ENCODE data around the gene CGB8.
A peak's percentile ranks its signal among the peaks of the same experiment; 100 is the strongest.
"Not testable (repeated sequence)": the region's sequence is repeated elsewhere in the genome, so short reads cannot be mapped to it uniquely, and the experiment has no call there.

The CGB8 gene

DNA sequence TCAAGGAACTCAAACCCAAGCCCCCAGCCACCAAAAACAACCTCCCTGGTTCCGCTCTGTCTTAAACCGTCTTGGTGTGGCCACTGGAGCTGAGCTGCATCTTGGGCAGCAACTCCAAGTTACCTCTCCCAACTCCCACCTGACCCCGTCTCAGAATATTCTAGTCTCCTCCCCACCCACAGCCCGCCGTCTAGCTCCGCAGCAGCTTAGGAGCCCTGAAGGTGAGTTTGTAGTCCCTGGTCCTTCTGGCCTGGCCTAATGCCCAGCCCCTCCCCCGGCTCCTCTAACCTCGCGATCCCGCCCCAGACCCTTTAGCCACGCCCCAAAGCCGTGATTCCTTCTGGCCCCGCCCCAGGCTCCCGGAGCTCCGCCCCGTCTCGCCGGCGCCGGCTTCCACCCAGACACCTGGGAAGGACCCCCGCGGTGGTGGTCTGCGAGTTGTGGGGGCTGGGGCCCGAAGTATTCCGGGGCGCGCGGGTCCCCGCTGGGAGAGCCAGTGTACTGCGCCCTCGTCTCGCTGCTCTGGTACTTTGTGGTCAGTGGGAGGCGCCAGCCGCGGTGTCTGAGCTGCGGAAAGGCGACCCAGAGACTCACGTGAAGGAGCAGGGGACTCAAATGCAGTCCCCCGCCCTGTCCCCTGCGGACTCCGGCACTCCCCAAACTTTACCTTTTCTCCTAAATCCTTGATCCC, 29.5 kb downstream of the CGB8 start:
- H3K36me3 ChIP-seq (ENCODE audit: control insufficient read depth in 2 of 2, insufficient read depth in 2 of 2, low read length in 2 of 2) = peaks cover 13 to 20% of the 10 kb centered on the region in 2 donors
- no peaks in the 10 kb centered on the region for H3K9me3 ChIP-seq (ENCODE audit: control insufficient read depth in 2 of 2, low read length in 2 of 2)
- no peak overlapping the region for H3K27ac ChIP-seq (ENCODE audit: low read depth in 2 of 2, low read length in 2 of 2)
- H3K4me3 ChIP-seq (ENCODE audit: low read length in 2 of 2) = peak overlapping the region; percentile 59 to 67
- H3K9ac ChIP-seq (ENCODE audit: low read depth in 1 of 2, low read length in 2 of 2) = peak overlapping the region in 1 of 2 donors; percentile 24
- H3K27me3 ChIP-seq (ENCODE audit: control insufficient read depth in 2 of 2, insufficient read depth in 2 of 2, low read length in 2 of 2) = peaks cover 6 to 18% of the 10 kb centered on the region in 2 donors
- H3K4me1 ChIP-seq (ENCODE audit: control insufficient read depth in 2 of 2, insufficient read depth in 2 of 2, low read length in 2 of 2) = peaks cover 9 to 17% of the 10 kb centered on the region in 2 donors

DNA sequence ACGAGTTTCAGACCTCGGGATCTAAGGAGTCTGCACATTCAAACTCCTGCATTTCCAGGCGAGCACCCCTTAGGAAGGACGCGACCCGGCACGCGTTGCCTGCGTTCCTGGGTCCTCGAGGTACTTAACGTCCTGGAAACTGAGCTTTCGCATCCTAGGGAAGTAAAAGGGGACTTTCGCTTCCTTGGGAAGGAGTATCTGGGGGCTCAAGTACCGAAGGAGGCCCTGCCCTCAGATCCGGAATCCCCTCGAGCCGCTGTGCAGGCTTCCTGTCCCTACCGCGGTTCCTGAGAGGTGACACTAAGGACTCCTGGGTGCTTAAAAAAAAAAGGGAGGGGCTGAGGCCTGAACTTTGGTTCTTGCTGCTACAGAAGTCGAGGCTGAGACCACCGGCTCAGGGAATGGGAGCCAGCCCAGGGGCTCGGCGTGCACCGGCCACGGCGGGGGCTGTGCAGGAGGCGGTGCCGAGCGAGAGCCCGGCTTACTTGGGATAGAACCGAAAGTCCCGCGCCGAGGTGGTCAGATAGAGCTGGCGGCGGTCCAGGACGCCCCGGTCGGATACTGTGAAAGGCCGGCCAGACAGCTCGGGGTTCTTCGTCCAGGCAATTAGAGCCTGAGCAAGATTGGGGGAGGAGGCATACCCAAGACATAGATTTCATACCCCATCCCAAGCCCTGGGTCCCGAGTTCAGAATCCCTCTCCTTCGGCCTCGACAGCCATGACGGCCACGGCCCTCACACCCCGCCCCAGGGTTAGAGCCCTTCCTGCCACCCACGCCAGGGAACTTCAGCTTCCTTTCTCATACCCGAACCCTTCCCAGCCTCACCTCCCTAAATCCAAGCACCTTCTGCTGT, 30.3 kb downstream of the CGB8 start:
- Histone ChIP-seq H3K4me1 (ENCODE audit: control insufficient read depth in 2 of 2, insufficient read depth in 2 of 2, low read length in 2 of 2) (peaks cover 9 to 17% of the 10 kb centered on the region in 2 donors), H3K9ac (ENCODE audit: low read depth in 1 of 2, low read length in 2 of 2) (peak overlapping the region in 1 of 2 donors; percentile 24), H3K36me3 (ENCODE audit: control insufficient read depth in 2 of 2, insufficient read depth in 2 of 2, low read length in 2 of 2) (peaks cover 17 to 24% of the 10 kb centered on the region in 2 donors), H3K27me3 (ENCODE audit: control insufficient read depth in 2 of 2, insufficient read depth in 2 of 2, low read length in 2 of 2) (peaks cover 6 to 18% of the 10 kb centered on the region in 2 donors), H3K4me3 (ENCODE audit: low read length in 2 of 2) (peak overlapping the region; percentile 59 to 67)
- H3K27ac ChIP-seq (ENCODE audit: low read depth in 2 of 2, low read length in 2 of 2); H3K9me3 ChIP-seq (ENCODE audit: control insufficient read depth in 2 of 2, low read length in 2 of 2): not testable (repeated sequence)

DNA sequence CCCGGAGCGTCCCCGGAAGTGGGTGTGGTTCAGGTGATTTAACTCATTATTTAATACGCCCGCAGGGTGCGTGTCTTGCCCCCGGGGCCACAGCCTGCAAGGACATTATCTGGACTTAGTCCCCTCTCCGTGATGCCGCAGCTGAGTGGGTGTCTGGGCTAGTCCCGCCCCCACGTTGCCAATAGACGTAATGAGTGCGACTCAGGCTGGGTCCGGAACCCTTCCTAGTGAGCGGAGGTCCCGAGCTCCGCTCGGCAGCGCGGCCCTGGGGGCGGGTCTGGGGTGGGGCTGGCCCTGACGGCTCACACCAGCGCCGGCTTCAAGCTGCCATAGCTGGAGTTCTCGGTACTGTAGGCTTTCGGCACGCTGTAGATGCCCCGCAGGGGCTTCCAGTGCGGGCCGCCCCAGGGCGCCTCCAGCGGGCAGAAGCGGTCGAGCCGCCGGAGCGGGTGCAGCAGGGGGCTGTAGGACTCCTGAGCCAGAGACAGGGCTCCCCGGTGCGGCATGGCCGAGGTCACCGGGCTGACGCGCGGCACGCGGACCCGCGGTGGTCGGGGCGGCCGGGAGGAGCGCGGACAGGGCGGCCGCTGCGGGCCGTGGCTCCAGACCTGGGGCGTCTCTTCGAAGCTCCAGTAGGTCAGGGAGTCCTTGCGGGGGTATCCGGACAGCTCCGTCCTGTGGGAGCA, 31.1 kb downstream of the CGB8 start:
- Histone ChIP-seq H3K4me3 (ENCODE audit: low read length in 2 of 2) (peak overlapping the region; percentile 59 to 67), H3K9ac (ENCODE audit: low read depth in 1 of 2, low read length in 2 of 2) (peak overlapping the region in 1 of 2 donors; percentile 24), H3K36me3 (ENCODE audit: control insufficient read depth in 2 of 2, insufficient read depth in 2 of 2, low read length in 2 of 2) (peaks cover 17 to 24% of the 10 kb centered on the region in 2 donors), H3K4me1 (ENCODE audit: control insufficient read depth in 2 of 2, insufficient read depth in 2 of 2, low read length in 2 of 2) (peaks cover 9 to 17% of the 10 kb centered on the region in 2 donors), H3K27ac (ENCODE audit: low read depth in 2 of 2, low read length in 2 of 2) (no peak overlapping the region), H3K9me3 (ENCODE audit: control insufficient read depth in 2 of 2, low read length in 2 of 2) (no peaks in the 10 kb centered on the region), H3K27me3 (ENCODE audit: control insufficient read depth in 2 of 2, insufficient read depth in 2 of 2, low read length in 2 of 2) (peaks cover 6 to 18% of the 10 kb centered on the region in 2 donors)

DNA sequence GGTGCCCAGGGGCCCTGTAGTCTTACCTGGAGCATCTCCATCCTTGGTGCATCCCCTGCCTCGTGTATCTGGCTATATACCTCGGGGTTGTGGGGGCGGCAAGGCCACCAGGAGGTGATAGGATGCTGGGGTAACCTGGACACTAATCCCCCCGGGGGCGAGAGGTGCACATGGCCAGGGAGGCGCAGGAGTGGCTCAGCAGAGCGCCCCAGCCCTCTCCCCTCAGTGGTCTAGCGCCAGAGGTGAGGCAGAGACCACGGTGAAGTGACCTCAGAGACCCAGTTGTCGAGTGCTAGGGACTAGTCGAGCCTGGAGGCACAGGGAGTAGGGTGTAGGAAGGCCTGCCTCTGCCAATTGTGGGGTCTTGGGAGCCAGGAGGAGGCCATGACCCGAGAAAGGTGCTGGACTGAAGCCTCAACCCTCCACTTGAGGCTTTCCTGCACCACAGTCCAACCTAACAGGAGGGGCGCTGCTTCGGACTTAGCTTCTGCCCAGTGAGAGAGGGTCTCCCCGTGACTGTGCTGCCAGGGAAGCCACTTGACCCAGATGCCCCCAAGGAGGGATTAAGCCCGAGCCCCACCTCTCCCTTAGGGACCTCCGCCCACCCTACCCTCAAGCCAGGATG, 31.8 kb downstream of the CGB8 start, which contains the start of gene LHB:
LHB (minus strand) TSS at position 51 of the 625 bp plus-strand sequence; CDS start at position 41, 10 bp downstream.
- Histone ChIP-seq H3K4me1 (ENCODE audit: control insufficient read depth in 2 of 2, insufficient read depth in 2 of 2, low read length in 2 of 2) (peaks cover 9 to 17% of the 10 kb centered on the region in 2 donors), H3K9ac (ENCODE audit: low read depth in 1 of 2, low read length in 2 of 2) (no peak within 1 kb of the TSS), H3K36me3 (ENCODE audit: control insufficient read depth in 2 of 2, insufficient read depth in 2 of 2, low read length in 2 of 2) (peaks cover 19 to 25% of the 10 kb centered on the region in 2 donors), H3K27ac (ENCODE audit: low read depth in 2 of 2, low read length in 2 of 2) (no peak within 1 kb of the TSS), H3K4me3 (ENCODE audit: low read length in 2 of 2) (peak within 1 kb of the TSS; percentile 59 to 65), H3K9me3 (ENCODE audit: control insufficient read depth in 2 of 2, low read length in 2 of 2) (no peaks in the 10 kb centered on the region), H3K27me3 (ENCODE audit: control insufficient read depth in 2 of 2, insufficient read depth in 2 of 2, low read length in 2 of 2) (peaks cover 6 to 18% of the 10 kb centered on the region in 2 donors)

DNA sequence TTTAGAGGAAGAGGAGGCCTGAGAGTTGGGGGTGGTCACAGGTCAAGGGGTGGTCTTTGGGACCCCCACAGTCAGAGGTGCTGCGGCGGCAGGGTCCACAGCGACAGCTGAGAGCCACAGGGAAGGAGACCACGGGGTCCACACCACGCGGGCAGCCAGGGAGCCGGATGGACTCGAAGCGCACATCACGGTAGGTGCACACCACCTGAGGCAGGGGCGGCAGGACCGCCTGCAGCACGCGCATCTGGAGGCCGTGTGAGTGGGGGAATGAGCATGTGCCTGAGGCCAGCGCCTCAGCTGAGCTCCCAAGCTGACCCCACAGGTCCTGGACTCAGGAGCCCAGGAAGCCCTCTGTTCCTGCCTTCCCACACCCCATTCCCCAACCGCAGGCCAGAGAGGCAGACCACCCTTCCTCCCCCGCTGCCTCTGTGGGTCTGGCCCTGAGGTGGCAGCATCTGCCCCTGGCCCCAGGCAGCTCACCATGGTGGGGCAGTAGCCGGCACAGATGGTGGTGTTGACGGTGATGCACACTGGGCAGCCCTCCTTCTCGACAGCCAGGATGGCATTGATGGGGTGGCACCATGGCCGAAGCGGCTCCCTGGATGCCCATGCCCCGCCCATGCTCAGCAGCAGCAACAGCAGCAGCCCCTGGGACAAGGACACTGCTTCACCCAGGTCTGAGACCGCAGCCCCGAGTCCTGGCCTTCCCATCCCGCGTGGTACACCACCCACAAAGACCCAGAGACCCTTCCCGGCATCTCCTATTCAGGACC, 32.7 kb downstream of the CGB8 start:
- H3K27me3 ChIP-seq (ENCODE audit: control insufficient read depth in 2 of 2, insufficient read depth in 2 of 2, low read length in 2 of 2) = peaks cover 6 to 14% of the 10 kb centered on the region in 2 donors
- H3K4me3 ChIP-seq (ENCODE audit: low read length in 2 of 2) = no peak overlapping the region
- H3K27ac ChIP-seq (ENCODE audit: low read depth in 2 of 2, low read length in 2 of 2) = no peak overlapping the region
- H3K4me1 ChIP-seq (ENCODE audit: control insufficient read depth in 2 of 2, insufficient read depth in 2 of 2, low read length in 2 of 2) = peaks cover 9 to 17% of the 10 kb centered on the region in 2 donors
- no peaks in the 10 kb centered on the region for H3K9me3 ChIP-seq (ENCODE audit: control insufficient read depth in 2 of 2, low read length in 2 of 2)
- H3K36me3 ChIP-seq (ENCODE audit: control insufficient read depth in 2 of 2, insufficient read depth in 2 of 2, low read length in 2 of 2) = peaks cover 23 to 32% of the 10 kb centered on the region in 2 donors
- no peak overlapping the region for H3K9ac ChIP-seq (ENCODE audit: low read depth in 1 of 2, low read length in 2 of 2)

DNA sequence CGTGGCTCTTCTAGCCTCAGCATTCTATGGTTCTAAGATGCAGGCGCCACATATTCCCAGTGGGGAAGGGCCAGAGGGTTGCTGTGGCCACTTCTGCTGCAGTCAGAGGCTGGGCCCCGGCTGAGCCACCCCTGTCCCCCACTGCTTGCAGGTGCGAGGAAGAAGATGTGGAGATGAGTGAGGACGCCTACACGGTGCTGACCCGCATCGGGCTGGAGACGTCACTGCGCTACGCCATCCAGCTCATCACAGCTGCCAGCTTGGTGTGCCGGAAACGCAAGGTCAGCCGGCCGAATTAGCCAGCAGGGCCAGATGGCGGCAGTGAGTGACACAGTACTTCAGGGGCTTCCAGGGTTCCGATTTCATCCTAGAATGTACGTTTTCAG, 34.0 kb downstream of the CGB8 start:
- no peak overlapping the region for H3K4me3 ChIP-seq (ENCODE audit: low read length in 2 of 2)
- no peak overlapping the region for H3K9ac ChIP-seq (ENCODE audit: low read depth in 1 of 2, low read length in 2 of 2)
- H3K4me1 ChIP-seq (ENCODE audit: control insufficient read depth in 2 of 2, insufficient read depth in 2 of 2, low read length in 2 of 2) = peaks cover 9 to 17% of the 10 kb centered on the region in 2 donors
- H3K27ac ChIP-seq (ENCODE audit: low read depth in 2 of 2, low read length in 2 of 2) = no peak overlapping the region
- peaks cover 0 to 4% of the 10 kb centered on the region in 2 donors for H3K27me3 ChIP-seq (ENCODE audit: control insufficient read depth in 2 of 2, insufficient read depth in 2 of 2, low read length in 2 of 2)
- no peaks in the 10 kb centered on the region for H3K9me3 ChIP-seq (ENCODE audit: control insufficient read depth in 2 of 2, low read length in 2 of 2)
- H3K36me3 ChIP-seq (ENCODE audit: control insufficient read depth in 2 of 2, insufficient read depth in 2 of 2, low read length in 2 of 2) = peaks cover 36 to 37% of the 10 kb centered on the region in 2 donors

DNA sequence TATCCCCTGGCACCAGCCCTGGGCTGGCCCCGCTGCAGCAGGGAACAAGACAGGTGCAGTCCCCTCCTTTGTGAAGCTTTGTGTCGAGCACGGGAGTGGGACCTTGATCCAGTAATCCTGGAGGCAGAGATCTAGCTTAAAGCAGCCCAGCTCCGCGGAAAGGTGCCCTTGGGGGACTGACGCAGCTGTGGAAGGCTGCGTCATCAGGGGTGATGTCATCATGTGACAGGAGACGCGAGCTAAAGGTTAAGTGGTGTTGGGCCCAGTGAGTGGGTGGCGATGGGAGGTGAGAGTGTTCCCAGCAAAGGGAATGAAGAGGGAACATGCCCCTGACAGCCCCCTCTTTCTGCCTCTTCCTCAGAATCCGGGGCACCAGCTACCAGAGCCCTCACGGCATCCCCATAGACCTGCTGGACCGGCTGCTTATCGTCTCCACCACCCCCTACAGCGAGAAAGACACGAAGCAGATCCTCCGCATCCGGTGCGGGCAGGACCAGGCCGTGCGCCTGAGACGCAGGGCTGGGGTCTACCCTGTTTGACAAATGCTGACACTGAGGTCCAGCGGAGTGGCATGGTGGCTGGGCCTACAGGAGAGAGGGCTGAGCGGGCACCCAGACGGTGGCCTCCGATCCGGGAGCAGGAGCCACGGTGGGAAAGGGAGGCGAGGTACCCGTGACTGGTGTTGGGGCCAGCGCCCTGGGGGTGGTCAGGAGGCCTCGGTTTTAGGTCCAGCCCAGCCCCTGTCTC, 34.6 kb downstream of the CGB8 start:
- peaks cover 5 to 15% of the 10 kb centered on the region in 2 donors for H3K4me1 ChIP-seq (ENCODE audit: control insufficient read depth in 2 of 2, insufficient read depth in 2 of 2, low read length in 2 of 2)
- H3K4me3 ChIP-seq (ENCODE audit: low read length in 2 of 2) = no peak overlapping the region
- H3K9me3 ChIP-seq (ENCODE audit: control insufficient read depth in 2 of 2, low read length in 2 of 2) = no peaks in the 10 kb centered on the region
- peaks cover 41 to 42% of the 10 kb centered on the region in 2 donors for H3K36me3 ChIP-seq (ENCODE audit: control insufficient read depth in 2 of 2, insufficient read depth in 2 of 2, low read length in 2 of 2)
- peaks cover 0 to 4% of the 10 kb centered on the region in 2 donors for H3K27me3 ChIP-seq (ENCODE audit: control insufficient read depth in 2 of 2, insufficient read depth in 2 of 2, low read length in 2 of 2)
- no peak overlapping the region for H3K9ac ChIP-seq (ENCODE audit: low read depth in 1 of 2, low read length in 2 of 2)
- H3K27ac ChIP-seq (ENCODE audit: low read depth in 2 of 2, low read length in 2 of 2) = no peak overlapping the region

DNA sequence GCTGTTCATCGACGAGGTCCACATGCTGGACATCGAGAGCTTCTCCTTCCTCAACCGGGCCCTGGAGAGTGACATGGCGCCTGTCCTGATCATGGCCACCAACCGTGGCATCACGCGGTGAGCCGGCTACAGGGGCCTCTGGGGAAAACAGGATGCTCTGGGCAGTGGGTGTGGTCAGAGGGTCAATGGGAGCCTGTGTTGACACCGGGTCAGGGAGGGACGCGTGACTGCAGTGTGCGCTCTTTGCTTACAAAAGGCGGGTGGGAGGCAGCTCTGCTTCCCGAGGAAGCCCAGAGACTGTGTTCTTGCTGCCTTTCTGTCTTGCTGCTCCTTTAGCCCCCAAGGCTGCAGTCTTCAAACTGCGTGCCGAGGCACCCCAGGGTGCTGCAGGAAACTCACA, 37.7 kb downstream of the CGB8 start:
- H3K9ac ChIP-seq (ENCODE audit: low read depth in 1 of 2, low read length in 2 of 2) = no peak overlapping the region
- no peak overlapping the region for H3K4me3 ChIP-seq (ENCODE audit: low read length in 2 of 2)
- H3K27ac ChIP-seq (ENCODE audit: low read depth in 2 of 2, low read length in 2 of 2) = no peak overlapping the region
- no peaks in the 10 kb centered on the region for H3K9me3 ChIP-seq (ENCODE audit: control insufficient read depth in 2 of 2, low read length in 2 of 2)
- peaks cover 53 to 55% of the 10 kb centered on the region in 2 donors for H3K36me3 ChIP-seq (ENCODE audit: control insufficient read depth in 2 of 2, insufficient read depth in 2 of 2, low read length in 2 of 2)
- H3K4me1 ChIP-seq (ENCODE audit: control insufficient read depth in 2 of 2, insufficient read depth in 2 of 2, low read length in 2 of 2) = no peaks in the 10 kb centered on the region
- H3K27me3 ChIP-seq (ENCODE audit: control insufficient read depth in 2 of 2, insufficient read depth in 2 of 2, low read length in 2 of 2) = no peaks in the 10 kb centered on the region
